CD4-positive, alpha-beta T cell treated with Interleukin-17A for 1 hour (primary cell): Measurements from ENCODE around the gene TP53RK.

Experiments used
- DNase-seq: peaks from one replicate; pipeline ENCODE4 v3.0.0-alpha.2; 2020

The TP53RK gene

DNA sequence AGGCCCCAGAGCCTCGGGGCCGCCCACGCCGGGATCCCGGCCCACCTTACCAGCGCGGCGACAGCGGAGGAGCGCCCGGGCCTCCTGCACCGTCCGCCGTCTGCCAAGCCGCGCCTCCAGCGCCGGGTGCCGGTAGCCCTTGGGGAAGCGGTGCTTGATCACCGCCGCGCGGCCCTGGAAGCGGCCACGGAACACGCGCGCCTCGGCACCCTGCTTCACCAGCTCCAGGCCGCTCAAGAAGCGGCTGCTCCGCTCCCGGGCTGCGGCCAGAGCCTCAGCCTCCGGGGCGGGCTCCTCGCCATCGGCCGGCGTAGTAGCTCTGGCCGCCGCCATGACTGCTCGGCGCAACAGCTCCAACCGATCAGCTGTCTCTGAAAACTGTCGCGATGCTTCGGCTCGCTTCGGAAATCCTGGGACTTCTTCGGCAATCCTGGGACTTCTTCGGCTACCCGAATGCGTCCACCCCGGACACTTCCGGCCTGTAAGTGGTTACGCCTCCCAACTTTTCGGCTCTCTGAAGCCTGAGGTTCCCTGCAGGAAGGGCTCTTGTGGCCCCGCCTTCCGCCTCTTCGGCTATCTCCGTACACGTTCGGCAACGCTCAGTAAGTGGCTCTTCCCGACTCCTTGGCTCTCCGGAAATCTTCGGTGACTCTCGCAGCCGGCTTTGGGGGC, at the start of gene TP53RK:
TSS of gene TP53RK (minus strand) at position 363 of the 672 bp plus-strand sequence. CDS start at position 333, 30 bp downstream.
- peak; percentile 97 for DNase-seq

DNA sequence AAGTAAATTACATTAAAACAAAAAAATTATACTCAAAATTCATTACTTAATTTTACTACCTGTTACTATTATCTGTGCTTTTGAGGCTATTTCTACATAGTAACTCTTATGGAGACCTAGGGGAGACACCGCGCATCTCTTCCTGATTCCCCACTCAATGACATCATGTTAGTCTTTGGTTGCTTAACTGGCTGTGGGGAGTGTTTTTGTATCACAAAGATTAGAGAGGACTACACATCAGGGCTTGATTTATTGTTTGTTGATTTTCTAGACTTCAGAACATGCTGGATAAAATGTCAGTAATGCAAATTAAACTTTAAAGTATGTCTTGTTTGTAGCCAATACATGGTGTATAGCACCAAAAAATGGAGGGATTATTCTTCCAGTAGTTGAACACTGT, 46.2 kb upstream of the TP53RK start:
- DNase-seq: no peak

DNA sequence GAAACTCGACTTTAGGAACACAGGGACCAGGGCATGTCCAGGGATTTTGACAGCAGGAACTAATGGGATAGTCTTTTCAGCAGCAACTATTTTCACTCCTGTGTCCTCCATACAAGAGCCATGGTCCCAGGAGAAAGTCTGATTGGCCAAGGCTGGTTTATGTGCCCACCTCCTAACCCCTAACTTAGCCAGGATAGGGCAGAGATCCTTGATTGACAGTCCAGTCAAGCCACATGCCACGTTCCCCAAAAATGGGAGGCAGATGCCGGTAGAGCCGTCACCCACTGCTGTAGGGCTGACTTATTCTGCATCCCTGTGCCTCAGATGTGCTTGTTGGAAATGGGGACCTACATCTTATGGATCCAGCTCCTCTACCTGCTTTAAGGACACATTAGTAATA, 42.5 kb upstream of the TP53RK start:
- DNase-seq: no peak

DNA sequence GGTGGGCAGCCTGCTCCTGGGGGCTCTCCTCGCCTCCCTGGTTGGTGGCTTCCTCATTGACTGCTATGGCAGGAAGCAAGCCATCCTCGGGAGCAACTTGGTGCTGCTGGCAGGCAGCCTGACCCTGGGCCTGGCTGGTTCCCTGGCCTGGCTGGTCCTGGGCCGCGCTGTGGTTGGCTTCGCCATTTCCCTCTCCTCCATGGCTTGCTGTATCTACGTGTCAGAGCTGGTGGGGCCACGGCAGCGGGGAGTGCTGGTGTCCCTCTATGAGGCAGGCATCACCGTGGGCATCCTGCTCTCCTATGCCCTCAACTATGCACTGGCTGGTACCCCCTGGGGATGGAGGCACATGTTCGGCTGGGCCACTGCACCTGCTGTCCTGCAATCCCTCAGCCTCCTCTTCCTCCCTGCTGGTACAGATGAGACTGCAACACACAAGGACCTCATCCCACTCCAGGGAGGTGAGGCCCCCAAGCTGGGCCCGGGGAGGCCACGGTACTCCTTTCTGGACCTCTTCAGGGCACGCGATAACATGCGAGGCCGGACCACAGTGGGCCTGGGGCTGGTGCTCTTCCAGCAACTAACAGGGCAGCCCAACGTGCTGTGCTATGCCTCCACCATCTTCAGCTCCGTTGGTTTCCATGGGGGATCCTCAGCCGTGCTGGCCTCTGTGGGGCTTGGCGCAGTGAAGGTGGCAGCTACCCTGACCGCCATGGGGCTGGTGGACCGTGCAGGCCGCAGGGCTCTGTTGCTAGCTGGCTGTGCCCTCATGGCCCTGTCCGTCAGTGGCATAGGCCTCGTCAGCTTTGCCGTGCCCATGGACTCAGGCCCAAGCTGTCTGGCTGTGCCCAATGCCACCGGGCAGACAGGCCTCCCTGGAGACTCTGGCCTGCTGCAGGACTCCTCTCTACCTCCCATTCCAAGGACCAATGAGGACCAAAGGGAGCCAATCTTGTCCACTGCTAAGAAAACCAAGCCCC, 36.2 kb upstream of the TP53RK start:
- DNase-seq: no peak

DNA sequence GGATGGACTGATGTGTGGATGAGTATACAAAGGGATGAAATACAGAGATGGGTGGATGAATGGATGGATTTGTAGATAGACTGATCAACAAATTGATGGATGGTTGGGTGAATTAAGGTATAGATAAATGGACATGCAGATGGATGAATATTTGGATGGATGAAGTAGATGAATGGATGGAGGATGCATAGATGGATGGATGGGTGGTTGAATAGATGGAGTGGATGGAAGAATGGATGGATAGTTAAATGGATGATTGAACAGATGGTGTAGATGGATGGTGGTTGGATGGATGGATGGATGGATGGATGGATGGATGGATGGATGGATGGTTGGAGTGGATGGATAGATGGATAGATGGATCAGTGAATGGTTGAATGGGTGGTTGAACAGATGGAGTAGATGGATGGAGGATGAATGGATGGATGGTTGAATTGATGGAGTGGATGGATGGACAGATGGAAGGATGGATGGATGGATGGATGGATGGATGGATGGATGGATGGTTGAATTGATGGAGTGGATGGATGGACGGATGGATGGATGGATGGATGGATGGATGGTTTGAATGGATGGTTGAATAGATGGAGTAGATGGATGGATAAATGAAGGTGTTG, 35.2 kb upstream of the TP53RK start:
- DNase-seq: no peak

DNA sequence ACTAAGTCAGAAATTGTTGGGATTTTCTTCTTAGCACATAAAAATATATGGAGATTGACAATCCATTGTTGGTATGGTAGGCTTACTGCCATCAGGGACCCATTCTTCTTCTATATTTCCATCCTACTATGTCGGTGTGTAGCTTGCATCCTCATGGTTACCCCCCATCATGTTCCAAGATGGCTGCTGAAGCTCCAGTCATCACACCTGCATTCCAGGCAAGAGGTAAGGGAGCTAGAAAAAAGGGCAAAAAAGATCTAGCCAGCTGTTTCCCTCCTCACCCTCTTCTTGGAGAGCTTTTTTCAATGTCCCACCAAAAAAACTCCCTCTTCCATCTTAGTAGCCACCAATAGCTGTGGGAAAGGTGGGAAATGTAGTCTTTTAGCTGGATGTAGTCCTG, 33.8 kb upstream of the TP53RK start:
- DNase-seq: no peak

DNA sequence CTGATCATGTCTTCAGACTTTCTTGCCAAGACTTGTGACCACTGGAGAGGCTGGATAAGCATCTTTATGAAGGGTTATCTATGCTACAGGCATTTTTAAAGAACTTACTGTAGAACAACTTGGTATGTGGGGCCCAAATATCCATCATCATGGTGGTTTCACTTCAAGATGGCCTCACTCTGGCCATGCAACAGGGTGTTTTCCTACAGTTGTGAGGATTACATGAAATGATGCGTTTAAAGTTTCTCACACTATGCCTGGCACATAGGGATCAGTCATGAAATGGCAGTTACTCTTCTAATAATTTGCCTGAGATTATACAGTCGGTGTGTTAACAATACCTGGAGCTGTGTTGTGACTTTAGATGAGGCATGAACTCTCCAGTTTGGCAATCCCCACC, 33.2 kb upstream of the TP53RK start:
- no peak for DNase-seq

DNA sequence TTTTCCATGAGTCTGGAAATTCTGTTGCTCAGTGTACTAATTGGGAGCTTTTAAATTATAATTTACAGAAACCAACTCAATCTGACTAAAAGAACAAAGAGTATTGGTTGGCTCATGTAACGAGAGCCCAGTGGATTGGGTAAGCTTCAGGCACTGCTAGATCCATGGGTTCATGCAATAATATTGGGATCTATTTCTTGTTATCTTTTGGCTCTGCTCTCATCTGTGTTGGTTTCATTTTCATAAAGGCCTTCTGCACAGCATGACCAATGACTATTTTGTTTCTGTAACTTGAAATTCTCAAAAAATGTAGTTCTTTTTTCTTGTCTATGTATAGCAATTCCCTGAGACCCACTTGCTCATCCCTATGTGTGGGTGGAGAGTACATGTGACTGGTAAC, 32.2 kb upstream of the TP53RK start:
- no peak for DNase-seq

DNA sequence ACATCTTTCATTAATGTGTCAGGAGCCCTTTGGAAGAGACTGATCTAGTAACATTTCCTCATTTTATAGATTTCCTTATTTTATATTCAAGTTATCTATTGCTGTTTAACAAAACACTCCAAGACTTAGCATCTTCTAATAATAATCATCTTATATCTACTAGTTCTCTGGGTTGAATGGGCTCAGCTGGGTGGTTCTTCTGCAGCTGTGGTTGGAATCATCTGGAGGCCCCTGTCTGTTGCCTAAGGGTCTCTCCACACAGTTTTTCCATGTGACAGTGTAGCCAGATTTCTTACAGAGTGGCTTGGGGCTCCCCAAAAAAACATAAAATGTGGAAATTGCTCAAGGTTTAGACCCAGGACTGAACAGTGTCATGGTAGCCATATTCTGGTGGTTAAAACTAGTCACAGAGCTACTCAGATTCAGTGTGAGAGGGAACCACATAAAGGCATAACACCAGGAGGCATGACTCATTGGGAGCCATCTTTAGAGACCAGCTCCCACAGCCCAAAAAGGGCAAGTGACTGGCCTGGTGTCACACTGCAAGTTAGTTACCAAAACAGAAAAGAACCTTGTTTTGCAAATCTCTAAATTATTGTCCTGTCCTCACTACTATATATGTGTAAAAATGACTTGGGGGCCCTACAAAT, 31.7 kb upstream of the TP53RK start:
- no peak for DNase-seq

DNA sequence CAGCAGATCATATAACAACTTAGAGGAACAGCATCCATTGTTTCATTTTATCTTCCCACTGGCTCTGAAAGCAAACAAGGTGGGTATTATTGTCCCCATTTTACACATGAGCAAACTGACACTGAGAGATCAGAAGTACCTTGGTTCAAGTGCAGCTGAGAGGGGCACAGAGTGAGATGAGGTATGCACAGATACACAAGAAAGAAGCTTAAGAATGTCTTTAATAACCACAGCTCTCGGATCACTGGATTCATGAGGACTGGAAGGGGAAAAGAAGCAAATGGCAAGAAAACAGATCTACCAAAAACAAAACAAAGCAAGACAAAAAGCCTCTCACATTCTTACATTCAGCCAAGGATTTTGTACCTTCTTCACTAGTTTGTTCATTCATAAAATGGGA, 30.8 kb upstream of the TP53RK start:
- no peak for DNase-seq

DNA sequence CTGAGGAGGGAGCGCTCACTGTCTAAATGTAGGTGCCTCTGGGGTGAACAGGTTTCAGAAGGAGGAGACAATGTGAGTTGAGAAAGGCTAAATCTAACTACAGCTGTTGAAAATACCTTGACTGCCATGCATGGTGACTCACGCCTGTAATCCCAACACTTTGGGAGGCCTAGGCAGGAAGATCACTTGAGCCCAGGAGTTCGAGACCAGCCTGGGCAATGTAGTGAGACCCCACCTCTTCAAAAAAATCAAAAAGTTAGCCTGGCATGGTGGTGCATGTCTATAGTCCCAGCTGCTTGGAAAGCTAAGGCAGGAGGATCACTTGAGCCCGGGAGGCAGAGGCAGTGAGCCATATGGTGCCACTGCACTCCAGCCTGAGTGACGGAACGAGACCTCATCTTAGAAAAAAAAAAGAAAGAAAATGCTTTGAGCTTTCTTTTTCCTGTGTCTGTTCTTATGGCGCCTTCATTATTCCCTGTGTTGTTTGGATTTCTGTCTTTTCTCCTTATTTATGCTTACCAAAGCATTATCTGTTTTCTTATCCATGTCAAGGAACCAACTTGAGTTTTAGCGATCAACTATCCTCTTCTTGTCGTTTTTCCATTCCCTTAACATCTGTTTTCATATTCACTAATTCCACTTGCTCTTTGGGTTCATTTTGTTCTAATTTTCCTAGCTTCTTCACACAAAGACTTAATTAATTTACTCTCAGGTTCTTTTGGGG, 28.7 kb upstream of the TP53RK start:
- DNase-seq: no peak

DNA sequence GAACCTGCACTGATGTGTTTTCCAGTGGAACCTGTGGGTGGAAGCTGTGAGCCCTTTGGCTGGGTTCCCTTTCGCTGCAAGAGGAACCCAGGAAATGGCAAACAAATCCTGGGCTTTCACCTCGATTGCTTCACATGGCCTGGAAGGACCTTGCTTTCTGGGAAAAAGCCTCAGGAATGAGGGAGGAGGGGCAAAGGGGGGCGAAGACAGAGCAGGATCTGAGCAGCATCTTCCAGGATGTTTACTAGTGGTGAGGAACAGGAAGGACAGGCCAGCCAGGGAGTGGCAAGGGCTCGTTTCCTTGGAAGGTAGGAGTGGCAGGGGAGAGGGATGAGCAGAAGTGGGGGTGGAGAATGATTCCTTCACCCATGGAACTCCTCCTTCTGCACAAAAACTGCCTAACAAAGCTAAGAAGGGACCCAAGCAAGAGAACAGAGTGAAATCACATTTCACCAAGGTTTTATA, 26.1 kb upstream of the TP53RK start:
- DNase-seq: no peak

DNA sequence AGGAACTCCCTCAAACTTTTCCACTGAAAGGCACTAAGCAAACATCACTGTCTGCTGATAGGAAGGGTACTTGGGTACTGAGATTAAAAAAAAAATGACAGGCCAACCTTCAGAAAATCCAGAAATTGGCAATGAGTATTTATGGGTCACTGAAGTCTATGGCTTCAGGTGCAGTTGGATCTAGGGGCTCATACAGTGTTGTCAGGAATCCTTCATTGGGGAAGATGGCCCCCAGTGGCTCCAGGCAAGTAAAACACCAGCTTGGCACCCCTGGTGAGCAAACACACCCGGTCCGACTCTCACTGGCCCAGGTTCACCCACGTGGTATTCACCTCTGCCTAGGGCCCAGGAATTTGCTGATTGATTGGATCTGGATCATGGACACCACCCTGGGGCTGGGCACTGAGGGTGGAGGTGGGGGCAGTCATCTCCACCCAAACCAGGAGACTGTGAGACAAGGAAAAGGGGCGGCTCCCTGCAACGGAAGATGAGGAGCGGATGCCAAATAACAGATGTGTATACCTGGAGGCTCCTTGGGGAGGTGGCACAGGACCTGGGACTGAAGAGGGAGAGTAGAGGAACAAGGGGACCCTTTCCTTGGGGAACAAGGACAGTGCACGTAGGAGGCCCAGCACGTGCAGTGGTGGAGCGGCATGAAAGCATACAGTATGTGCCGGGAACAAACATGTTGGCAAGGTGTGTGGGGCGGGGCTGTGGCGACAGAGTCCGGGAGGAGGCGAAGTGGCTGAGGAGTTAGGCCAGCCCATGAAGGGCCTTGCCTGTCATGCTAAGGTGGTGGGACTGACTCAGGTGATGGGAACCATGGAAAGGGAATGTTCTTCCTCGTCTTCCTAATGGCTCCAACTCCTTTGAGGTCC, 25.0 kb upstream of the TP53RK start:
- no peak for DNase-seq

DNA sequence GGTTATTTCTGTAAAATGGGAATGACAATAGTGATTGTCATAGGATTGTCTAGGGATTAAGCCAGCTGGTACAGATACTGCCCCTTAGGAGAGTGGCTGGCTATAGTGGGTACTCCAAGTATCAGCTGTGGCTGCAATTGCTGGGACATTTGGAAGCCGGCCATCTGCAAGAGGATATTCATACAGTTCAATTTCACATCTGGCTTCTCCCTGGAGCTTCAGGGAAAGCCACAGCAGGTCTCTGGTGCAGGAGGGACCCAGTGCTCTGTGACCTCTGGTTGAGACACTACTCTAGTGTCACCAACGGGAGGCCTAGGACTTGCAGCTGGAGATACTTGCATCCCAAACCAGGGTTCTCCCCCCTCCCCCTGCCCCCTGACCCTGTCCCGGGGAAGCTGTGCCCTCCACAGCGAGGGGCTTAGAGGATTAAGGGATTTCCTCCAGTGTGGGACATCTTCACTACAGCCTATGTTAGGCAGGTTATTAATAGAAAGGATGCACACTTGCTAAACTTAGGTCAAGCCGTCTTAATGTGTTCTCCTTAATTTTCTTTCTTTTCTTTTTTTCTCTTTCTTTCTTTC, 22.9 kb upstream of the TP53RK start:
- DNase-seq: no peak

DNA sequence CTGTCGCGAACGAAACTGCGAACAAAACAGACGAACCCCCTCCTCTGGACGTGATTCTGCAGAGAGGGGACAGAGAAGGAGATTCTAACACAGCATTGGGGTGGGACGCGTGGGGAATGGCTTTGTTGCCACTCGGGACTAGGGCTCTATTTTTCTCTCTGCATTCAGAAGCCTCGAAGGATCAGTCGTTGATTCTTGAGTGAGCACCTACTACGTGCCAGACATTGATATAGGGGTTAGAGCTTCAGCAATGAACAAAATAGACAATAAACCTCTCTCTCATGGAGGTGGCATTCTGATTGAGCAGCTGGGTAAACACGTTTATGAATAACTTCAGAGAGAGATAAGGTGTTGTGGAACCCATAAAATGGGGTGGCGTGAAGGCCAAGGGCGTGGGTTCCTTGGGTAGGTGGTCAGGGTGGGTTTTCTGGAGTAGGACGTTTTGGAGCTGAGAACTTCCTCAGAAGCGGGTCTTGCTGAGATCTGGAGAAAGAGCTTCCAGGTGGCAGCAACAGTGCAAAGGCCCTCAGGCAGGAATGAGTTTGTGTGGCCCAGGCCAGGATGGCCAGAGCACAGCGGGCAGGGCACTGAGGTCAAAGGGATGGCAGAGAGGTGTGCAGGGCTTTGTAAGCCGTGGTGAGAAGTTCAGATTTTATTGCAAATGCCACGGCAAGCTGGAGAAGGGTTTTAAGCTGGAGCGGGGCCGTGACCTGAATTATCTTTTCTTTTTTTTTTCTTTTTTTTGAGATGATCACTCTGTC, 21.1 kb upstream of the TP53RK start:
- DNase-seq: no peak

DNA sequence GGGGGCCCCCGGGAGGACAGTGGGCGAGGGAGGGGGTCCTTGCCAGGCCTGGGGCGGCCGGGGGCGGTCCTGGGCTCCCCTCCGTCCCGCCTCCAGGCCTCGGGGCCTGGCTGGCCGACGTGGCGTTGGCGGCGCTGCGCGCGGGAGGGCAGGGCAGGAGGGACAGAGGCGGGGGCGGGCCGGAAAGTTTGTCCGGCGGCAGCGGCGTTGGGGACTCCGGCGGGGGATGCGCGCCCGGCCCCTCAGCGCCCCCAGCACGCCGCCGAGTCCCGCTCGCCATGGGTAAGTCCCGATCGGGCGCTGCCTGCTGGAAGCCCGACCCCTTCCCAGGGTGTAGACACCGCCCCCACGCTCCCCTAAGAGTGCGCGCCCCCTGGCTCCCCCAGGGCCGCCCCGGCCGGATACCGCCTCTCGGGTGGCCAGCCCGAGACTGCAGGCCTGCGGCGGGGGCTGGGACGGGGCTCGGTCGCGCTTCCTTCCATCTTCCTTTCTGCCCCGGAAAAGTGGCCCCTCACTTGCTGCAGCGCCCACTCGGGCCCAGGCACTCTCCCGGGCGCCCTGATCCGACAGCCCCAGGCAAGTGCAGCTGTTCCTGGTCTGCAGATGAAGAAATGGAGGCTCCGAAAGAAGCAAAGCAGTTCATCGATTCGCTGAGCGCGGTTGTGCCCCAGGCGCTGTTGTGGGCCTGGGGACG, 20.4 kb upstream of the TP53RK start, which contains the start of gene SLC2A10:
TSS of gene SLC2A10 (plus strand) at position 191 of the 694 bp plus-strand sequence. CDS start at position 279, 88 bp downstream.
- DNase-seq: no peak

DNA sequence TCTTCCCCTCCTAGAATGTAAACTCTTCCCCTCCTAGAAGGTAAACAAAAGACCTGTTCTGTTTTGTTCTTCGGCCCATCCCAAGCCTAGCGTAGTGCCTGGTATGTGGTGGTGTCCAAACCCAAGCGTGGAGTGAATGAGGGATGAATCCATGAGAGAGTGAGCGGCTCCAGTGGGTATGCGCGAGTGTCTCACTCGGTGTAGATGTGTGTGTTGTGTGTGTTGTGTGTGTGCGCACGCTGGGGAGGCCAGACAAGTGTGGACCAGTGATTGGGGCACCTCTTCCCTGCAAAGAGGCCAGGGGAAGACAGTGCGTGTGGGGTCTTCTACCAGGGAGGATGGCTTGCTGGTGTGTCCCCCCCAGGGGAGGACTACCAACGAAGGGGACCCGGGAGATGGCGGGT, 19.8 kb upstream of the TP53RK start:
- no peak for DNase-seq

DNA sequence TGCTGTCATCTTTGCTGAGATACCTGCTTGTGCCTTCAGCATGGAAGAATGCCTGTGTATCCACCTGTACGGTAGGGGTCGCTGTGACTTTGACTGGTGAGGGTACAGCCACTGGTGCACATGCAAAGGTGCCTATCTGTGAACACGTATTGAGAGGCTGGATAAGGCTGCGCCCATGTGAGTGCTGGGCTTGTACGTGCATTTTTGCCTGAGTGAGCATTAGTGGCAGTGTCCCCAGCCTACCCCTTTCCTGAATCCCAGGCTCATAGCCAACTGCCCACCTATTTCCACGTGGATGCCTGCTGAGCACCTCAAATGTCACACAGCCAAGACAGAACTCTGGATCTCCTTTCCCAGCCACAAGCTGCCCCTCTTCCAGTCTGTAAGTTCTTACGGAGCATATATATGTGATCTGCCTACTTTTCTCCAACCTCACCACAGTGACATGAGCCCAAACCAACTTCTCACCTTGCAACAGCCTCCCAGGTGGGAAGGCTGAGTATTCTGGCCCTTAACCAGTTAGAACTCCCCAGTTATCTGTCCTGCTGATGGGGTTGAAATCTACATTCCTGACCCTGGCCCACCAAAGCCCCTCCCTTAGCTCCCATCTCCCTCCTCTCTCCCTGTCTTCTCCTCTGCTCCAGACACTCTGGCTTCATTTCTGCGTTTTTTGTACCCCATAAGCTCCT, 19.1 kb upstream of the TP53RK start:
- DNase-seq: no peak

DNA sequence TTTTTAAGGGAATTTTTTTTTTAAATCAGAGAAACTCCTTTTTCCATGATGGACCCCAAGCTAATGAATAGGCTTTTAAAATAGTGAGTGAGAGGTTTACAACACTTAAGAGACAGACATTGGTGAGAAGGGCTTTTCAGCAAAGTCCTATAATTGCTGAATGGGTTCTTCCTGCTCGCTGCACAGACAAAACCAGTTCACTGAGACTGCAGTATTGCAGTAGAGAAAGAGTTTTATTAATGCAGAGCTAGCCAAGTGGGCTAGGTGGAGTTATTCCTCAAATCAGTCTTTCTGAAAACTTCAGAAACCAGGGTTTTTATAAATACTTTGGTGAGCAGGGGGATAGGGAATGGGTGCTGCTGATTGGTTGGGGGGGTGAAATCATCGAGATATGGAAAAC, 17.0 kb upstream of the TP53RK start:
- DNase-seq: no peak
